Fibroblast of peridontal ligament (primary cell): ENCODE data around the gene BRSK2.
"Not testable (repeated sequence)": the region's sequence is repeated elsewhere in the genome, so short reads cannot be mapped to it uniquely, and the experiment has no call there.

ENCODE experiments used
- DNase-seq: peaks from one replicate; pipeline ENCODE4 v3.0.0-alpha.2; 2010; ENCODE audit errors: extremely low read depth

BRSK2 gene

DNA sequence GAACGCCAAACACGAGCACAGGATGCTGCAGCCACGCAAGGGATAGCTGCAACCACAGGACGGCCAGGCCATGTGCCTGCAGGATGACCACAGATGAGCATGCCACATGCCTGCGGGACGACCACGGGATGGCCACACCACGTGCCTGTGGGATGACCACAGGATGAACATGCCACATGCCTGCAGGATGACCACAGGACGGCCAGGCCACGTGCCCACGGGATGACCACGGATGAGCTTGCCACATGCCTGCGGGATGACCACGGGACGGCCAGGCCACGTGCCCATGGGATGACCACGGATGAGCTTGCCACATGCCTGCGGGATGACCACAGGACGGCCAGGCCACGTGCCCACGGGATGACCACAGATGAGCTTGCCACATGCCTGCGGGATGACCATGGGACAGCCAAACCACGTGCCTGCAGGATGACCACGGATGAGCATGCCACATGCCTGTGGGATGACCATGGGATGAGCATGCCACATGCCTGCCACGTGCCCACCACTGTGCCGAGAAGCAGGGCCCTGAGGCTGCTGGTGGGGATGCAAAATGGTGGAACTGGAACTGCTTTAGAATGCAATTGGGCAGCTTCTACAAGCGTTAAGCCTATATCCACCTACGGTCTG, 109.6 kb downstream of the BRSK2 start:
- no peak for DNase-seq

DNA sequence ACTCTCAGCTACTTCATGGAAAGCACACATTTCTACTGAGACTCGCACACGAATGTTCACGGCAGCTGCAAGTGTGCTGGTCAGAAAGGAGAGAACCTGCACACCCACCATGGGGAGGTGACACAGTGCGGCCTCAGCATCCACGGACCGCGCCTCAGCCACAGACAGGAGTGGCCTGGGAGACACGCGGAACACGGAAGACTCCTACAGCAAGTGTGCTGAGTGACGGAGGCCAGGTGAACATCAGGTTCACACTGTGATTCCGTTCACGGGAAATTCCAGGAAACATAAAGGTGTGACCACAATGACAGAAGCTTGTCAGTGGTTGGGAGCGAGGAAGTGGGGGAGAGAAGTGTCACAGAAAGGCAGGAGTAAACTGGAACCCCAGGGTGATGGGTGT, 110.2 kb downstream of the BRSK2 start:
- DNase-seq, result no peak

DNA sequence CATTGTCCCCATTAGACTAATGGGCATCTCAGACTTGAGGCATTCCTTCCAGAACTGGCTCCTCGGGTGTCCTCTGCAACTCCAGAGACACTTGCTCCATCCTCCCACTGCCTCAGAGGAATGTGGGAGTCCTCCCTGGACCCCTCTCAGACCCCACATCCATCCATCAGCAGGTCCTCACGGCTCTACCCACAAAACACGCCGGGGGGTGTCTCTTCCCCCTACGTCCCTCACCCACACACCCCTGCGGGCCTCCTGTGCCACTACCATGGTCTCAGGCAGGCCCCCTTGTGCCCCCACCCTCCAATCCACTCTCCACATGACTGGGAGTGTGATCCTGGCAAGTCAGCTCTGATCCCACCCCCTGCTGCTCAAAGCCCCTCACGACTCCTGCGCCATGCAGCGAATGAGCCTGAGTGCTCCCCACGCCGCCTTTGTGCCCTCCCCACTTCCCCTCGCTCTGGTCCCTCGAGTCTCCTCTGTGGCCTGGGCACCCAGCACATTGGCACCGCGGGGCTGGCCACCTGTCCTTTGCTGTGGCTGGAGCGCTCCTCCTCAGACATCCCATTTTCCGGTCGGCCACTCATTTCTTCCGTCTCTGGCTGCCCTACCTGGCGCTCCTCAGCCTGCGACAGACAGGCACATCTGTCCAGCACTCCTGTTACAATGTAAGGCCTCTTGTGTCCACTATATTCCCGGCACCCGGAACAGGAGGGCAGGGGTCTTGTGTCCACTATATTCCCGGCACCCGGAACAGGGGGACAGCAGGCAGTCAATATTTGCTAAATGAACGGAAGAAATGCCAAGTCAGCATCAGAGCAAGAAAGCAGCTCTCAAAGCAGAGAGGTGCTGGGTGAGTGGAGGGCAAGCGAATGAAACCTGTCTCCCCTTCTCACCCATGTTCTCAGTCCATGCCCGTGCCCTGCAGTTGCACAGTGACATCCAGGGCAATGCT, 111.0 kb downstream of the BRSK2 start:
- DNase-seq, result no peak

- DNase-seq, result no peak
Measured at GRCh38 chr11:1501421-1502167, 111.9 kb downstream of the BRSK2 start.

DNA sequence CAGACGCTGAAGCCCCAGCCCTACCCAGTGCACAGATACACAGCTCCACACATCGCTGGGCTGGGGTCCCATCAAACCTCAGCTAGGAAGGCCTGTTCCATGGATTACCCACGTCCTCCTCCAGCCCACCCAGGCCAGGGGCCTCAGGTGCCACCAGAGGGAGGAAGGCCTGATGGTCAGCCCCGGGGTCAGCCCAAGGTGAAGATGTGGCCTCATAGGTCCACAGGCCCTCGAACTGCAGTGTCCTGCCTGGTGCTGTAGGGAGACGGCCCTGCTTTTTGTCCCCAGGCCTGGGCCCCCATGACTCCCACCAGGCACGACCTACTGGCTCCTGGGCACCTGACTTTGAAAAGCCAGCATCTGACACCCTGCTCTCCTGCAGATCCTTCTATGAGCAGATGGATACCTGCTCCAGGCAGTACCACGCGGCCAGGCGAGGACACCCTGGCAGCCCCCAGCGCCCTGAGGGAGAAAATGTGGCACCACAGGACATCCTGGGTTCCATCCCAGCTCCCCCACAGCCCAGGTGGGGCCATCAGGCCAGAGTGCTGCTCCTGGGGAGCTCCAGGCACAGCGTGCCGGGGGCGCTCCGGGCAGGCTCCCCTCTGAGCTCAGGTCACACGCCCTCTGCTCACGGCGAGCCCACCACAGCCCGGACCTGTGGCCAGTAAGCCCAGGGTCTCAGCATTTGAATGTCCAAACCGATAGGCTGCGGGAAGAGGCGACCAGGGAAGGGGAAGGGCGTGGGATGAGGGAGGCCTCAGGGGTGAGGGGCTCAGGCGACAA, 112.6 kb downstream of the BRSK2 start:
- no peak for DNase-seq

GRCh38 chr11:1502954-1503707, 113.4 kb downstream of the BRSK2 start:
- DNase-seq, result no peak

DNA sequence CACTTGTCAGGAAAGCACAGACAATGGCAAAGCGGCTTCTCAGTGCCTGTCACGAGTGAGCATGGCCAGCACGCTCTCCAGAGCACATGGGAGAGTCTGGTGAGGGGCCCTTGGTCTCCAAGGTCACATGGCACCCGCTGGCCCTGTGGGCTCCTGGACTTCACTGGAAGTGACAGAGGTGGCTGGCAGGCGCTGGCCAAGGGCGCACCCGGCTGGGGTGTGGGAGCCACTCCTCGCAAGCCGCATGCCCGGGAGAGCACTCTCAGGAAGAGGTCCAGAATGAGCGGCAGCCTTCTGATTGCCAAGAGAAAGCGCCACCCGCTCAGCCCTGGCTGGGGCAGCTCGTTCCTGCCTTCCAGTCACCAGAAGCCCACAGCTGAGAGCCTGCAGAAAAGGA, 114.0 kb downstream of the BRSK2 start:
- no peak for DNase-seq

DNA sequence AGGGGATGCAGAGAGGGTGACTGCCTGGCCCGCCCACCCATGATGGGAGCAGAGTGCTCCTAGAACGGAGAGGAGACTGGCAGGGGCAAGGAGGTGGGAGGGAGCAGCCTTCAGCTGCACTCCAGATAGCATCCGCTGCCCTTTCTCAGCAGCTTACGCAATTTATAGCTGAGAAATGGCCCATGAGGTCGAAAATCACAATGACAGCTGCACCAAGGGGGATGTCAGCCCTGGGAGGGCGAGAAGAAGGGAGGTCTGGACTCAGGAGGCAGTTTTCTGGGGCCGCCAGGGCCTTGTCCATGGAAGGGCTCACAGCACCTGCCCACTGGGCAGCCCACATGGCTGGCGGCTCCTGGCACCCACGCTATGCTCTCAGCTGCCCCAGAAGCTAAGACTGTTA, 114.4 kb downstream of the BRSK2 start:
- no peak for DNase-seq

- no peak for DNase-seq
Measured at GRCh38 chr11:1504581-1505290, 115.0 kb downstream of the BRSK2 start.

- DNase-seq, result no peak
Measured at GRCh38 chr11:1505480-1505879, 115.7 kb downstream of the BRSK2 start.

DNA sequence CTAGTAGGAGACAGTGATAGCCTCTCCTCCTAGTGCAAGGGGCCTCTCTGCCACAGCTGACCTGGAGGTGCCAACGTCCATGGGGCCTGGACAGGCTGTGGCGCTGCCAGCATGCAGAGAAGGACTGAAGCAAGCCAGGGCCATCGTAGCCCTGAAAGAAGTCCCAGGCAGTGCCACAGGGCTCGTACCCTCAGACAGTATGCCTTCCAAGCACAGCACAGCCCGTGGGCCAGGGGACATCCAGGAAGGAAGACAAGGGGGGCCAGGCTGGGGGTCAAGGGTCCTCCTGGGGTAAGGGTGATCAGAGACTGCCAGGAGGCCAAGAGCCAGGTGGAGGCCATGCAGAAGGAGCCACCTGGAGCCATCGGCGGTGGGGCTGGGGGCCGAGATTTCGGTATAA, 117.2 kb downstream of the BRSK2 start:
- DNase-seq, result no peak

GRCh38 chr11:1507381-1508140, 117.8 kb downstream of the BRSK2 start:
- DNase-seq, result no peak

- DNase-seq, result no peak
Measured at GRCh38 chr11:1508491-1508891, 118.8 kb downstream of the BRSK2 start.

GRCh38 chr11:1508986-1509385, 119.3 kb downstream of the BRSK2 start:
- no peak for DNase-seq

DNA sequence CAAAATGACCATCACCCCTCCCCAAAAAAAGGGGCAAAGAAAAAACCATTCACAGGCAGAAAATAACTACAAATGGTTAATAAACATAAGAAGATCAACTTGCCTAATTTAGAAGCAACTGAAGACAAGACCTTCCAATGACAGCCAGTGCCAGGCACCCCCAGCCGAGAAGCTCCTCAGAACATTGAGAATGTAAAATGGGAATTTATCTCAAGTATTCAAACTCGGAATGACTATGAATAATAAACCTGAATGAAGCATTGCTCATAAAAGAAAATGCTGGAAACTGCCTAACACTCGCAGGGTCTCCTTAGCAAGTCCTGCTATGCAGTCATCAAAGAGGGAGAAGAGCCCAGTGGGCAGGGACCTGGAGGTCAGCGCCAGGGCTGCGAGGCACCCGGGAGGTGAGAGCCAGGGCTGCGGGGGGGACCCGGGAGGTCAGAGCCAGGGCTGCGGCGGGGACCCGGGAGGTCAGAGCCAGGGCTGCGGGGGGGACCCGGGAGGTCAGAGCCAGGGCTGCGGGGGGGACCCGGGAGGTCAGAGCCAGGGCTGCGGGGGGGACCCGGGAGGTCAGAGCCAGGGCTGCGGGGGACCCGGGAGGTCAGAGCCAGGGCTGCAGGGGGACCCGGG, 120.0 kb downstream of the BRSK2 start:
- no peak for DNase-seq

GRCh38 chr11:1510351-1510750, 120.6 kb downstream of the BRSK2 start:
- DNase-seq, result not testable (repeated sequence)

- DNase-seq, result no peak
Measured at GRCh38 chr11:1510928-1511327, 121.2 kb downstream of the BRSK2 start.

DNA sequence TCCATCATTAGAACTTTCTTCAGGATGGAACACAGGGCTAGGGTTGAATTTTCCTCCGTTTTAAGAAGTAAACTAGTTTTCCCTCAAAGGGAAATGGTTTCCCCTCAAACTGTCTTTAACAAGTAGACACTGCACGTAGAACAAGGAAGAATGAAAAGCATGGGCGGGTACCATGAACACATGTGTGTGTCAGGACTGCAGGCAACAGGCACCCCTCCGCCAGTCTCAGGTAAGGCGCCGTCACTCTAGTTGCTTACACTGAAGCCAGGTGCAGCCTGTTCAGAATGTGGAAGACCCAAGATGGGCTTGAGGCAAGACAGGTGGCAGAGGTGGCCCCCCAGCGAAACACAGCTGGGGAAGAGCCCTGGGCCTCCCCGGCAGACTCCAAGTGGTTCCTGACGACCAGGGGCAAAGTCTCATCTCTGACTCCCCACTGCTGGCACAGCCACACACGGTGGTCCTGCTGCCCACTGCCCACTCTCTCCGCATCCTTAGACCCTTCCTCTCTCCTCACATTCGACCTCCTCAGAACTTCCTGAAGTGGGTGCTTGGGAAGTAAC, 122.3 kb downstream of the BRSK2 start:
- DNase-seq, result no peak
